ENCODE results near the gene RALY. TPM values are rescaled to one million over a fixed set of nuclear protein-coding genes. Genes with fewer than 3 reads are reported as not detected.
"Not testable (repeated sequence)": the region's sequence is repeated elsewhere in the genome, so short reads cannot be mapped to it uniquely, and the experiment has no call there.

RALY gene
- total RNA-seq, 4 donors from 2014 or later = 23.2 to 101 (median 87.5) TPM

DNA sequence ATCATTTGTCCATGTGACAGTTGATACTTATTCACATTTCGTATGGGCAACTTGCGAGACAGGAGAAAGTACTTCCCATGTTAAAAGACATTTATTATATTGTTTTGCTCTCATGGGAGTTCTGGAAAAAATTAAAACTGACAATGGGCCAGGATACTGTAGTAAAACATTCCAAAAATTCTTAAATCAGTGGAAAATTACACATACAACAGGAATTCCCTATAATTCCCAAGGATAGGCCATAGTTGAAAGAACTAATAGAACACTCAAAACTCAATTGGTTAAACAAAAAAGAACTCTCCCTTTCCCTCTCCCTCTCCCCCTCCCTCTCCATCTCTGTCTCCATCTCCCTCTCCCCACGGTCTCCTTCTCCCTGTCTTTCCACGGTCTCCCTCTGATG lies 137.8 kb downstream of the RALY start:
- intact Hi-C loops (cut with DNase I; ENCODE audit: low total_unique reads) = no loop called here

DNA sequence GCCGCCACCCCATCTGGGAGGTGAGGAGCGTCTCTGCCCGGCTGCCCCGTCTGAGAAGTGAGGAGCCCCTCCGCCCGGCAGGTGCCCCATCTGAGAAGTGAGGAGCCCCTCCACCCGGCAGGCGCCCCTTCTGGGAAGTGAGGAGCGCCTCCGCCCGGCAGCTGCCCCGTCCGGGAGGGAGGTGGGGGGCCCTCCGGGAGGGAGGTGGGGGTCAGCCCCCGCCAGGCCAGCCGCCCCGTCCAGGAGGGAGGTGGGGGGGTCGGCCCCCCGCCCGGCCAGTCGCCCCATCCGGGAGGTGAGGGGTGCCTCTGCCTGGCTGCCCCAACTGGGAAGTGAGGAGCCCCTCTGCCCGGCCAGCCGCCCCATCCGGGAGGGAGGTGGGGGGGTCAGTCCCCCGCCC lies 138.8 kb downstream of the RALY start:
- intact Hi-C loops (cut with DNase I; ENCODE audit: low total_unique reads); H3K27ac ChIP-seq; H3K27me3 ChIP-seq; H3K9me3 ChIP-seq; H3K4me3 ChIP-seq; H3K4me1 ChIP-seq; H3K36me3 ChIP-seq; DNase-seq: not testable (repeated sequence)

More for the DNA sequence above, 137.8 kb downstream of the RALY start:
- Histone ChIP-seq H3K27me3 (no peaks in the 10 kb centered on the region), H3K27ac (no peak overlapping the region), H3K9me3 (no peaks in the 10 kb centered on the region), H3K36me3 (no peaks in the 10 kb centered on the region), H3K4me1 (no peaks in the 10 kb centered on the region), H3K4me3 (no peak overlapping the region)
- no peak for DNase-seq
- no peak for TF ChIP-seq POLR2A (IDR thresholded peaks at IDR 0.05)
- TF ChIP-seq, protein P1, sequence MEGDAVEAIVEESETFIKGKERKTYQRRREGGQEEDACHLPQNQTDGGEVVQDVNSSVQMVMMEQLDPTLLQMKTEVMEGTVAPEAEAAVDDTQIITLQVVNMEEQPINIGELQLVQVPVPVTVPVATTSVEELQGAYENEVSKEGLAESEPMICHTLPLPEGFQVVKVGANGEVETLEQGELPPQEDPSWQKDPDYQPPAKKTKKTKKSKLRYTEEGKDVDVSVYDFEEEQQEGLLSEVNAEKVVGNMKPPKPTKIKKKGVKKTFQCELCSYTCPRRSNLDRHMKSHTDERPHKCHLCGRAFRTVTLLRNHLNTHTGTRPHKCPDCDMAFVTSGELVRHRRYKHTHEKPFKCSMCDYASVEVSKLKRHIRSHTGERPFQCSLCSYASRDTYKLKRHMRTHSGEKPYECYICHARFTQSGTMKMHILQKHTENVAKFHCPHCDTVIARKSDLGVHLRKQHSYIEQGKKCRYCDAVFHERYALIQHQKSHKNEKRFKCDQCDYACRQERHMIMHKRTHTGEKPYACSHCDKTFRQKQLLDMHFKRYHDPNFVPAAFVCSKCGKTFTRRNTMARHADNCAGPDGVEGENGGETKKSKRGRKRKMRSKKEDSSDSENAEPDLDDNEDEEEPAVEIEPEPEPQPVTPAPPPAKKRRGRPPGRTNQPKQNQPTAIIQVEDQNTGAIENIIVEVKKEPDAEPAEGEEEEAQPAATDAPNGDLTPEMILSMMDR (IDR thresholded peaks at IDR 0.05) = no peak

DNA sequence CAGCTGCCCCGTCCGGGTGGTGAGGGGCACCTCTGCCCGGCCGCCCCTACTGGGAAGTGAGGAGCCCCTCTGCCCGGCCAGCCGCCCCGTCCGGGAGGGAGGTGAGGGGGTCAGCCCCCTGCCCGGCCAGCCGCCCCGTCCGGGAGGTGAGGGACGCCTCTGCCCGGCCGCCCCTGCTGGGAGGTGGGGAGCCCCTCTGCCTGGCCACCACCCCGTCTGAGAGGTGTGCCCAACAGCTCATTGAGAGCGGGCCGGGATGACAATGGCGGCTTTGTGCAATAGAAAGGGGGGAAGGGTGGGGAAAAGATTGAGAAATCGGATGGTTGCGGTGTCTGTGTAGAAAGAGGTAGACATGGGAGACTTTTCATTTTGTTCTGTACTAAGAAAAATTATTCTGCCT lies 139.2 kb downstream of the RALY start:
- H3K27me3 ChIP-seq; intact Hi-C loops (cut with DNase I; ENCODE audit: low total_unique reads); DNase-seq; H3K4me1 ChIP-seq; H3K36me3 ChIP-seq; H3K9me3 ChIP-seq; H3K4me3 ChIP-seq; H3K27ac ChIP-seq: not testable (repeated sequence)

DNA sequence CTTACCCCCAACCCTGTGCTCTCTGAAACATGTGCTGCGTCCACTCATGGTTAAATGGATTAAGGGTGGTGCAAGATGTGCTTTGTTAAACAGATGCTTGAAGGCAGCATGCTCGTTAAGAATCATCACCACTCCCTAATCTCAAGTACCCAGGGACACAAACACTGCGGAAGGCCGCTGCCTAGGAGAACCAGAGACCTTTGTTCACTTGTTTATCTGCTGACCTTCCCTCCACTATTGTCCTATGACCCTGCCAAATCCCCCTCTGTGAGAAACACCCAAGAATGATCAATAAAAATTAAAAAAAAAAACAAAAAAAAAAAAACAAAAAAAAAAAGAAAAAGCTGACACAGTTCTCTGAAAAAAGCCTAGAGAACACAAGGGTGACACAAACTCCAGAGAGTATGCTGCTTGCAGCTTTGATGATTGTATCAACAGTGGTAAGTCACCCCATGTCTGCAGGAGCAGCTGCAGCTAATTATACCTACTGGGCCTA lies 139.7 kb downstream of the RALY start:
- H3K36me3 ChIP-seq; H3K27ac ChIP-seq; intact Hi-C loops (cut with DNase I; ENCODE audit: low total_unique reads); H3K27me3 ChIP-seq; H3K4me1 ChIP-seq; H3K9me3 ChIP-seq; DNase-seq; H3K4me3 ChIP-seq: not testable (repeated sequence)

Small RNA genes within 50 kb of the gene (microRNA-seq; reads per million reads assigned to microRNA genes)
- not detected for gene MIR4755 (ENCODE audit: borderline microRNAs expressed, borderline replicate concordance)

Small RNA genes within 50 kb of the gene (small RNA-seq; reads per million reads assigned to genes)
- not detected for gene MIR4755

Other genes starting within 250 kb of the RALY start
- gene CHMP4B, start 182.6 kb upstream of the RALY start, total RNA-seq = 10 to 100 TPM; 48.0 to 73.8 (median 57.9) TPM
- 10 to 100 TPM; 18.7 to 46.9 (median 37.6) TPM for gene EIF2S2, start 118.3 kb downstream of the RALY start, total RNA-seq
- gene ASIP, start 247.5 kb downstream of the RALY start, total RNA-seq = not detected

All from uterus (tissue), 4 donors.